Measurements from ENCODE around the gene LRRC8E. TPM values are rescaled to one million over a fixed set of nuclear protein-coding genes. Genes with fewer than 3 reads are reported as not detected.

The LRRC8E gene
- polyA plus RNA-seq = not detected

DNA sequence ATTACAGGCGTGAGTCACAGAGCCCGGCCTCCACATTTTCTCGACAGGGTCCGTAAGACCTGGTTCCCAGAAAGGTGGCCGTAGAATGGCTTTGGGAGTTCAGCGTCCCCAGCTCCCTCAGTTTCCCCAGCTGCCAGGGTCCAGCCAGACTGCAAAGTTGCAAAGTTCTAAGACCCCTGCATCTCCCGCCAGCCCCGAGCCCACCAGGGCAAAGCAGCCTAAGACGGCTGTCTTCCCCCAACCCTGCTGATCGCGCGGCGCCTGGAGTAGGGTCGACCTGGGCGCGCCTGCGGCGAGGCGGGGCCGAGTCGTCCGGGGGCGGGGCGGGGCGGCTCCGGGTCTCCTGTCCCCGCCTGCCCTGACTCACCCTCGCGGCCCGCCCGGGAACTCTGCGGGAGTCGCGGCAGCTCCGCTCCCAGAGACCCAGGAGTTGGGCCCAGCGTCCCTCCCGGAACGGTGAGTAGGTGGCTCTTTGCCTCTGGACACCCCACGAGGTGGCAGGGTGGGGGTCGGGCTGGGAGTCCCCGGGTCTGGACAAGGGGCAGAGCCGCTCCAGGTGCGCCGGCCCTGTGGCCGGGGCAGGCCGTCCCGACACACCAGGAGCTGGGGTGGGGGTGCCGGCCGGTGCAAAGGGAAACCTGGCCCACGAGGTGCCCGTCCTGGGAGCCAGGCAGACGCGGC lies at the start of gene LRRC8E:
LRRC8E (plus strand) TSS at position 366 of the 681 bp plus-strand sequence. CDS start 7,094 bp downstream, outside the sequence.
- H3K4me1 Mint-ChIP-seq = no peaks in the 10 kb centered on the region
- H3K27ac Mint-ChIP-seq = no peak within 1 kb of the TSS
- H3K4me3 Mint-ChIP-seq = no peak within 1 kb of the TSS
- H3K9me3 Mint-ChIP-seq = no peaks in the 10 kb centered on the region
- no peaks in the 10 kb centered on the region for H3K36me3 Mint-ChIP-seq
- H3K27me3 Mint-ChIP-seq = peaks cover 13% of the 10 kb centered on the region

- H3K4me1 Mint-ChIP-seq = peaks cover 0 to 1% (median 0%) of the 10 kb centered on the region in 3 donors
- no peaks in the 10 kb centered on the region for H3K27me3 Mint-ChIP-seq
- H3K9me3 Mint-ChIP-seq = no peaks in the 10 kb centered on the region
- H3K27ac Mint-ChIP-seq = no peak overlapping the region
- H3K4me3 Mint-ChIP-seq = no peak overlapping the region
- H3K36me3 Mint-ChIP-seq = no peaks in the 10 kb centered on the region
Measured at GRCh38 chr19:7839476-7839875, 48.8 kb upstream of the LRRC8E start.

- Mint-ChIP-seq H3K36me3 (no peaks in the 10 kb centered on the region), H3K27me3 (no peaks in the 10 kb centered on the region), H3K27ac (no peak overlapping the region), H3K4me3 (no peak overlapping the region), H3K4me1 (no peaks in the 10 kb centered on the region), H3K9me3 (no peaks in the 10 kb centered on the region)
Measured at GRCh38 chr19:7840629-7841028, 47.7 kb upstream of the LRRC8E start.

- no peak overlapping the region for H3K4me3 Mint-ChIP-seq
- H3K36me3 Mint-ChIP-seq = no peaks in the 10 kb centered on the region
- H3K4me1 Mint-ChIP-seq = no peaks in the 10 kb centered on the region
- H3K27me3 Mint-ChIP-seq = no peaks in the 10 kb centered on the region
- H3K9me3 Mint-ChIP-seq = no peaks in the 10 kb centered on the region
- no peak overlapping the region for H3K27ac Mint-ChIP-seq
Measured at GRCh38 chr19:7841751-7842660, 46.3 kb upstream of the LRRC8E start.

DNA sequence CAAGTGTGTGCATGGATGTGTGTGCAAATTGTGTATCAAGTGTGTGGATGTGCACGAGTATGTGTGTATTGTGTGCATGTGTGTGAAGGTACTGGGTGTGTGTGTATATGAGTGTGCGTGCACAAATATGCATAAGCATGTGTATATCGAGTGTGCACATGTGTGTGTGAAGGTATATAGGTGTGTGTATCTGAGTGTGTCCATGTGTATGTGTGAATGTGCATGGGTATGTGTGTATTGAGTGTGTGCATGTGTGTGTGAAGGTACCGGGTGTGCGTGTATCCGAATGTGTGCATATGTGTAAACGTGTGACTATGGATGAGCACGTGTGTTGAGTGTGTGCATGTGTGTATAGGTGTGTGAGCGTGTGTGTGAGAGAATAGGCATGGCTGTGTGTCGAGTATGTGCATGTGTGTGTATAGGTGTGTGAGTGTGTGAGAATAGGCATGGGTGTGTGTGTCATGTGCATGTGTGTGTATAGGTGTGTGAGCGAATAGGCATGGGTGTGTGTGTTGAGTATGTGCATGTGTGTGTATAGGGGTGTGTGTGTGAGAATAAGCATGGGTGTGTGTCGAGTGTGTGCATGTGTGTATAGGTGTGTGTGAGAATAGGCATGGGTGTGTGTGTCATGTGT lies 45.5 kb upstream of the LRRC8E start:
- Mint-ChIP-seq H3K4me3 (no peak overlapping the region), H3K27me3 (no peaks in the 10 kb centered on the region), H3K36me3 (no peaks in the 10 kb centered on the region), H3K27ac (no peak overlapping the region), H3K4me1 (no peaks in the 10 kb centered on the region), H3K9me3 (no peaks in the 10 kb centered on the region)

- Mint-ChIP-seq H3K9me3 (no peaks in the 10 kb centered on the region), H3K27me3 (no peaks in the 10 kb centered on the region), H3K27ac (no peak overlapping the region), H3K4me3 (no peak overlapping the region), H3K36me3 (no peaks in the 10 kb centered on the region), H3K4me1 (no peaks in the 10 kb centered on the region)
Measured at GRCh38 chr19:7843521-7843920, 44.8 kb upstream of the LRRC8E start.

- no peaks in the 10 kb centered on the region for H3K9me3 Mint-ChIP-seq
- no peaks in the 10 kb centered on the region for H3K36me3 Mint-ChIP-seq
- peak overlapping the region in 1 of 3 donors; percentile 40 for H3K27ac Mint-ChIP-seq
- H3K4me3 Mint-ChIP-seq = no peak overlapping the region
- no peaks in the 10 kb centered on the region for H3K27me3 Mint-ChIP-seq
- H3K4me1 Mint-ChIP-seq = no peaks in the 10 kb centered on the region
Measured at GRCh38 chr19:7844405-7844804, 43.9 kb upstream of the LRRC8E start.

DNA sequence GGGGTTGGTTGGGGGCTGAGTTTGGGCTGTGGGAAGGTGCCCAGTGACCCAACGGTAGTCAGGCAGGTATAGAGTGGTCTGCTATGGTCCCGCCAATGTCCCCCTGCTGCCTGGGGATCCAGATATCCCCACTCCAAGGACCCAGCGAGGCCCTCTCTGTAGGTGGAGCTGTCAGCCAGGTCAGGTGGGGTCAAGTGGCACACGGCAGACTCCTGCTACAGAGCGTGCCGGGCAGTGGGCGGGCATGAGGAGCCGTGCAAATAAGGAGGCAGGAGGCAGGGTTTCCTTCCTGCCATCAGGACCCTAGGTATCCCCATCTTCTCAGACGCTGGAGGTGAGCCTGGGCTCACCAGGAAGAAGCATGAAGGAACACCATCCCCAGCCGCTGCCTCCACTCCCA lies 43.4 kb upstream of the LRRC8E start:
- no peaks in the 10 kb centered on the region for H3K27me3 Mint-ChIP-seq
- no peaks in the 10 kb centered on the region for H3K9me3 Mint-ChIP-seq
- no peak overlapping the region for H3K4me3 Mint-ChIP-seq
- H3K36me3 Mint-ChIP-seq = no peaks in the 10 kb centered on the region
- no peaks in the 10 kb centered on the region for H3K4me1 Mint-ChIP-seq
- H3K27ac Mint-ChIP-seq = peak overlapping the region in 1 of 3 donors; percentile 40

- Mint-ChIP-seq H3K27ac (no peak overlapping the region), H3K36me3 (no peaks in the 10 kb centered on the region), H3K9me3 (no peaks in the 10 kb centered on the region), H3K4me1 (no peaks in the 10 kb centered on the region), H3K4me3 (peak overlapping the region in 1 of 4 donors; percentile 44), H3K27me3 (no peaks in the 10 kb centered on the region)
Measured at GRCh38 chr19:7845390-7846154, 42.7 kb upstream of the LRRC8E start.

- Mint-ChIP-seq H3K27ac (no peak overlapping the region), H3K27me3 (no peaks in the 10 kb centered on the region), H3K9me3 (no peaks in the 10 kb centered on the region), H3K36me3 (no peaks in the 10 kb centered on the region), H3K4me3 (no peak overlapping the region), H3K4me1 (no peaks in the 10 kb centered on the region)
Measured at GRCh38 chr19:7846155-7846646, 42.1 kb upstream of the LRRC8E start.

GRCh38 chr19:7847664-7848063 lies 40.6 kb upstream of the LRRC8E start:
- H3K27me3 Mint-ChIP-seq = no peaks in the 10 kb centered on the region
- H3K27ac Mint-ChIP-seq = no peak overlapping the region
- H3K4me3 Mint-ChIP-seq = no peak overlapping the region
- peaks cover 2% of the 10 kb centered on the region for H3K36me3 Mint-ChIP-seq
- H3K4me1 Mint-ChIP-seq = no peaks in the 10 kb centered on the region
- no peaks in the 10 kb centered on the region for H3K9me3 Mint-ChIP-seq

GRCh38 chr19:7848779-7849457 lies 39.4 kb upstream of the LRRC8E start:
- peaks cover 2% of the 10 kb centered on the region for H3K36me3 Mint-ChIP-seq
- no peak overlapping the region for H3K4me3 Mint-ChIP-seq
- H3K27me3 Mint-ChIP-seq = peaks cover 3% of the 10 kb centered on the region
- peaks cover 0 to 3% (median 2%) of the 10 kb centered on the region in 3 donors for H3K4me1 Mint-ChIP-seq
- H3K27ac Mint-ChIP-seq = no peak overlapping the region
- no peaks in the 10 kb centered on the region for H3K9me3 Mint-ChIP-seq

GRCh38 chr19:7849631-7849999 lies 38.7 kb upstream of the LRRC8E start:
- Mint-ChIP-seq H3K36me3 (peaks cover 2% of the 10 kb centered on the region), H3K9me3 (no peaks in the 10 kb centered on the region), H3K27ac (no peak overlapping the region), H3K27me3 (peaks cover 3% of the 10 kb centered on the region), H3K4me1 (peaks cover 0 to 3% (median 2%) of the 10 kb centered on the region in 3 donors), H3K4me3 (no peak overlapping the region)
